Measurements from ENCODE around the gene NR1D2. TPM values are rescaled to one million over a fixed set of nuclear protein-coding genes. Genes with fewer than 3 reads are reported as not detected.
"Not testable (repeated sequence)": the region's sequence is repeated elsewhere in the genome, so short reads cannot be mapped to it uniquely, and the experiment has no call there.

NR1D2 gene
- total and polyA plus RNA-seq, 2 of the 13 experiments (the other 11 are each of a cell fraction or from before 2014, with no cell fraction given): 5.3 to 8.1 TPM

DNA sequence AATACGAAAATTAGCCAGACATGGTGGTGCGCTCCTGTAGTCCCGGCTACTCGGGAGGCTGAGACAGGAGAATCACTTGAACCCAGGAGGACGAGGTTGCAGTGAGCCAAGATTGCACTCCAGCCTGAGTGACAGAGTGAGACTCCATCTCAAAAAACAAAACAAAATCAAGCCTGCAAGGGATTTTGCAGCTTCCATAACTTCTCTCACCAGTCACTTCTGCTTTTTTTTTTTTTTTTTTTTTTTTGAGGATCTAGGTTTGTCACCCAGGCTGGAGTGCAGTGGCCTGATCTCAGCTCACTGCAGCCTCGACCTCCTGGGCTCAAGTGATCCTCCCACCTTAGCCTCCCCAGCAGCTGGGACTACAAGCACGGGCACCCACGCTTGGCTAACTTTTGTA lies 65.7 kb downstream of the NR1D2 start:
- FAIRE-seq; H4K20me1 ChIP-seq (ENCODE audit: insufficient read depth, low read length); H3K9ac ChIP-seq (ENCODE audit: insufficient read depth, low read depth, low read length); POLR2A ChIA-PET; H3K4me1 ChIP-seq (ENCODE audit: insufficient read depth, low read length); H3K27ac ChIP-seq (ENCODE audit: extremely low read length, insufficient read depth, low read length); H3K79me2 ChIP-seq (ENCODE audit: insufficient read depth, low read length); BruUV-seq (replicated peaks); H2AFZ ChIP-seq (ENCODE audit: low read length); H3K27me3 ChIP-seq (ENCODE audit: control insufficient read depth in 1 of 2, insufficient read depth in 2 of 2, low read length in 2 of 2); ATAC-seq; H3K4me2 ChIP-seq (ENCODE audit: low read depth, low read length); H3K36me3 ChIP-seq (replicated peaks in 1 of 2; ENCODE audit: control insufficient read depth in 1 of 2, insufficient read depth in 2 of 2, low read length in 2 of 2); intact Hi-C loops (cut with micrococcal nuclease; ENCODE audit: unreplicated experiment); H3K9me3 ChIP-seq (ENCODE audit: low read length); DNase-seq (ENCODE audit: low spot score); CTCF ChIA-PET (ENCODE audit: low intra/inter-chr PET ratio, low total read pairs); H3K4me3 ChIP-seq (replicated peaks in 1 of 3; ENCODE audit: insufficient read depth in 1 of 3, low read depth in 2 of 3, low read length in 3 of 3): not testable (repeated sequence)
- WGBS (ENCODE audit: low lambda C conversion rate): 38% methylated on average over 8 of the region's 8 CpGs
- in situ Hi-C loops (cut with HindIII; ENCODE audit: extremely low pct_ligation_motif_present, low pct_unique_long_range_greater_than_20kb): loop anchor here (25.0 kb wide), 1 partner anchor 676 kb away; no protein-coding TSS in a partner anchor

DNA sequence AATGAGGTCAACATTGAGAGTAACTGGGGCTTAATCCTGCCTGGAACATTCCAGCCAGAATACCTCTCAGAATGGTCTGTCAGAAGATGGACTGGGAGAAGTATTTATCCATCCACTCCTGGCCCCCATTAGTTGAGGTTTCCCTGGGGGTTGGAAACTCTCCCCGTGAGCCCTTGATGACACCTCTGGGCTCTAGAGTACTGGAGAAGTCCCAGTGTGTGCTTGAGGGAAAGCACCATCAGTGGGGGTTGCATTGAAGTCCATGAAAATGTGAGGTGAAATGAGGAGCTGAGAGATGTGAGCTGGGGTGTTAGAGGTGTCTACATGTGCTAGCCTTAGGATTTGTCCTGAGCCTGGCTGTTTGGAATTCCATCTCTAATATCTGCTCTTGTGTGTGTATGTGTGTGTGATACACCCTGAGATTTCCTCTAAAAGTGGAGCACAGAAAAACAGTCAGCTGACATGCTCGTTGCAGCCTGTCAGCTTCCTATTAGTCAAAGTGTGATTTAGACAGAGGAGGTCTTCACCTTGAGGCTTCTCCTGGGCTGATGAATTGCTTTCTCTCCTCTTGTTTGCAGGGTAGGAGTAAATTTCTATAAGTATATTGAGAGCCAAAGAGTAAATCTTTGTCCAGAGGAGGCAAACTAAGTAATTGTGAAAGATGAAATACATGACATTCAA lies 67.6 kb downstream of the NR1D2 start:
- H3K27me3 ChIP-seq (ENCODE audit: control insufficient read depth in 1 of 2, insufficient read depth in 2 of 2, low read length in 2 of 2): no peaks in the 10 kb centered on the region
- ATAC-seq (no peak), DNase-seq (ENCODE audit: low spot score) (no peak), FAIRE-seq (no peak)
- H3K79me2 ChIP-seq (ENCODE audit: insufficient read depth, low read length): no peaks in the 10 kb centered on the region
- WGBS (ENCODE audit: low lambda C conversion rate): 50% methylated on average over 2 of the region's 2 CpGs
- in situ Hi-C loops (cut with HindIII; ENCODE audit: extremely low pct_ligation_motif_present, low pct_unique_long_range_greater_than_20kb): loop anchor here (25.0 kb wide), 1 partner anchor 675 kb away; no protein-coding TSS in a partner anchor
- no TSS peak for BruUV-seq (replicated peaks)
- H3K27ac ChIP-seq (ENCODE audit: extremely low read length, insufficient read depth, low read length): no peak overlapping the region
- H3K36me3 ChIP-seq (replicated peaks in 1 of 2; ENCODE audit: control insufficient read depth in 1 of 2, insufficient read depth in 2 of 2, low read length in 2 of 2): no peaks in the 10 kb centered on the region
- H3K9ac ChIP-seq (ENCODE audit: insufficient read depth, low read depth, low read length): no peak overlapping the region
- no peaks in the 10 kb centered on the region for H4K20me1 ChIP-seq (ENCODE audit: insufficient read depth, low read length)
- no peak overlapping the region for H3K4me3 ChIP-seq (replicated peaks in 1 of 3; ENCODE audit: insufficient read depth in 1 of 3, low read depth in 2 of 3, low read length in 3 of 3)
- intact Hi-C loops (cut with micrococcal nuclease; ENCODE audit: unreplicated experiment): no loop called here
- no peak overlapping the region for H2AFZ ChIP-seq (ENCODE audit: low read length)
- ChIA-PET CTCF (ENCODE audit: low intra/inter-chr PET ratio, low total read pairs) (no interaction called here), POLR2A (no interaction called here)
- H3K4me2 ChIP-seq (ENCODE audit: low read depth, low read length): no peak overlapping the region
- no peaks in the 10 kb centered on the region for H3K4me1 ChIP-seq (ENCODE audit: insufficient read depth, low read length)
- no peaks in the 10 kb centered on the region for H3K9me3 ChIP-seq (ENCODE audit: low read length)
- no peak for TF ChIP-seq MXD4 (CRISPR knock-in tag; IDR thresholded peaks at IDR 0.05)
- TF ChIP-seq HDAC2 (CRISPR knock-in tag; IDR thresholded peaks at IDR 0.05): no peak
- no peak for TF ChIP-seq NCOR1 (IDR thresholded peaks at IDR 0.05; ENCODE audit: borderline replicate concordance, low read length)
- no peak for TF ChIP-seq TBP (CRISPR knock-in tag; IDR thresholded peaks at IDR 0.05)
- TF ChIP-seq DNMT1 (CRISPR knock-in tag; IDR thresholded peaks at IDR 0.05): no peak
- TF ChIP-seq, protein P1, sequence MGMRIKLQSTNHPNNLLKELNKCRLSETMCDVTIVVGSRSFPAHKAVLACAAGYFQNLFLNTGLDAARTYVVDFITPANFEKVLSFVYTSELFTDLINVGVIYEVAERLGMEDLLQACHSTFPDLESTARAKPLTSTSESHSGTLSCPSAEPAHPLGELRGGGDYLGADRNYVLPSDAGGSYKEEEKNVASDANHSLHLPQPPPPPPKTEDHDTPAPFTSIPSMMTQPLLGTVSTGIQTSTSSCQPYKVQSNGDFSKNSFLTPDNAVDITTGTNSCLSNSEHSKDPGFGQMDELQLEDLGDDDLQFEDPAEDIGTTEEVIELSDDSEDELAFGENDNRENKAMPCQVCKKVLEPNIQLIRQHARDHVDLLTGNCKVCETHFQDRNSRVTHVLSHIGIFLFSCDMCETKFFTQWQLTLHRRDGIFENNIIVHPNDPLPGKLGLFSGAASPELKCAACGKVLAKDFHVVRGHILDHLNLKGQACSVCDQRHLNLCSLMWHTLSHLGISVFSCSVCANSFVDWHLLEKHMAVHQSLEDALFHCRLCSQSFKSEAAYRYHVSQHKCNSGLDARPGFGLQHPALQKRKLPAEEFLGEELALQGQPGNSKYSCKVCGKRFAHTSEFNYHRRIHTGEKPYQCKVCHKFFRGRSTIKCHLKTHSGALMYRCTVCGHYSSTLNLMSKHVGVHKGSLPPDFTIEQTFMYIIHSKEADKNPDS (CRISPR knock-in tag; IDR thresholded peaks at IDR 0.05): no peak
- TF ChIP-seq ZNF292 (CRISPR knock-in tag; IDR thresholded peaks at IDR 0.05; ENCODE audit: borderline replicate concordance, low read depth): no peak
- no peak for TF ChIP-seq KLF11 (CRISPR knock-in tag; IDR thresholded peaks at IDR 0.05)
- no peak for TF ChIP-seq TGIF2 (CRISPR knock-in tag; IDR thresholded peaks at IDR 0.05)
- no peak for TF ChIP-seq HCFC1 (IDR thresholded peaks at IDR 0.05; ENCODE audit: low read depth, low read length)
- TF ChIP-seq, protein P2, sequence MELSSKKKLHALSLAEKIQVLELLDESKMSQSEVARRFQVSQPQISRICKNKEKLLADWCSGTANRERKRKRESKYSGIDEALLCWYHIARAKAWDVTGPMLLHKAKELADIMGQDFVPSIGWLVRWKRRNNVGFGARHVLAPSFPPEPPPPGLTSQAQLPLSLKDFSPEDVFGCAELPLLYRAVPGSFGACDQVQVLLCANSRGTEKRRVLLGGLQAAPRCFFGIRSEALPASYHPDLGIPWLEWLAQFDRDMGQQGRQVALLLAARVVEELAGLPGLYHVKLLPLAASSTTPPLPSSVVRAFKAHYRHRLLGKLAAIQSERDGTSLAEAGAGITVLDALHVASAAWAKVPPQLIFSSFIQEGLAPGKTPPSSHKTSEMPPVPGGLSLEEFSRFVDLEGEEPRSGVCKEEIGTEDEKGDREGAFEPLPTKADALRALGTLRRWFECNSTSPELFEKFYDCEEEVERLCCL (CRISPR knock-in tag; IDR thresholded peaks at IDR 0.05; ENCODE audit: borderline replicate concordance): no peak
- no peak for TF ChIP-seq SYNCRIP (IDR thresholded peaks at IDR 0.05; ENCODE audit: insufficient read depth, low read depth, low read length)
- no peak for TF ChIP-seq ZNF766 (CRISPR knock-in tag; IDR thresholded peaks at IDR 0.05; ENCODE audit: borderline replicate concordance)

Data from HepG2 (cell line).